Endometrium (tissue), 2 donors: Measurements from ENCODE around the gene ROBO2.

Source experiments
- FAIRE-seq: peaks from 2 replicates; lab custom pipeline; 2012; peaks lifted over from hg19 to GRCh38; lab: Jason Lieb, UNC
- donor health status: control.
- donor health status: control.

The ROBO2 gene

GRCh38 chr3:77500721-77501120 is 460.8 kb downstream of the ROBO2 start:
- FAIRE-seq, result no peak

DNA sequence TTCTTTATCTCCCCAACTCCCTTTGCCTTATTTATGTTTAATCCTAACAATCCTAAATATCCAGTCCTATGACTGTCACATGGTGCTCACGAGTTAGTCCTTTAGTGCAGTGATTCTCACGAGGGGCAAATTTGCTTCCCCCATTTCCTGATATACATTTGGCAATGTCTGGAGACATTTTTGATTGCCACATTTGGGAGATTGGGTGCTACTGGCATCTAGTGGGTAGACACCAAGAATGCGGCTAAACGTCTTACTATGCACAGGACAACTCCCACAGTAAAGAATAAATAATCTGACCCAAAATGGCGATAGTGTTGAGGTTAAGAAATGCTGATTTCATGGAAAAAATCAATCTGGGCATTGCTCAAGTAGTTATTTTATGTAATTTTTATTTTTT is 466.5 kb downstream of the ROBO2 start:
- no peak for FAIRE-seq

DNA sequence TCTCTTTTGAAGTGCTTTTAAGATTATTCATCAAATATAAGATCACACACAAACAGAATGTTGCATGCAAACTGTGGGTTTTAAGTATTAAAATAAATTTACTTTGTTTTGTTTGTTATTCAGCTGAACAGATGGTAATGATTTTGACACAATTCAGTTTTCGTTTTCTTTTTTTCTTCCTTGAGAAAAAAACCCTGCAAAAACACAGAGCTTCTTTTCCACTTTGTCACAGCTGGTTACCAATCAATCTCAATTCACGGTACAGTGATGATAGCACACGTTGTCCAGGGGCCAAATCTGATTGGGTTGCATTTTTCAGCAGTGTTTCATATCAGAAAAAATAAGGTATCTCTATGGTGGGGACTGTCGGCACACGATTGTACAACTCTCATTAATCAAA is 473.6 kb downstream of the ROBO2 start:
- FAIRE-seq, result peak; percentile 89

GRCh38 chr3:77514766-77515165 is 474.9 kb downstream of the ROBO2 start:
- FAIRE-seq, result no peak

- FAIRE-seq, result peak; percentile 94
These were observed 484.6 kb downstream of the ROBO2 start for GRCh38 chr3:77524463-77524862.

DNA sequence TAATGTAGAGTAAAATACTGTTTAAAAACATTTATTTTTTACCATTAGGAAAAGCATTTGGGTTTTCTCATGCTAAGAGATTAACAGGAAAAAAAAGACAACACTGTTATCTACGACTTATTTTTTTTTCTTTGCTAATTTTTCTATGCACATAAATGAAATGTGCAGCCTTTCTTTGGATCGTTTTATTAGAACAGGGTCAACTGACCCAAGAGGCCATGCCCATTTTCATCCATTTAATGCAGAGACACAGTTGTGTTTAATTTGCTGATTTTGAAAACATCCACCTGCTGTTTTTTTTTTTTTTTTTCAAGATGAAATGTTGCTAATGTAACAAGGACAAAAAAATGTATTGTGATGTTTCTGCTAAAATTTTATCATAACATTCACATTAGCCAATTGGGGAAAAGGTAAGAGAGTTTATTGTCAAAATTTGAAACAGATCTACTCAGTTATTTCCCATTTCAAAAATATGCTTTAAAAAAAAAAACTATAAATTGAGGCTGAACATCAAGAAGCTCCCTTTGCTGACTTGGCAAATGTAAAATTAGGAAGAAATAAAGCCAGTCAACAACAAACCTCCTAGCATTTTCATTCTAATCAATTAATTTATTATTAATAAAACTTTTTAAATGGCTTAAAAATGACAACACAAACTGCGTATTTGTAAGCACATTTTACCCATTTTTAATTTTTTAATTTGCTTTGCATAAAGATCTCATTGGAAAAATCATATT is 485.2 kb downstream of the ROBO2 start:
- no peak for FAIRE-seq

DNA sequence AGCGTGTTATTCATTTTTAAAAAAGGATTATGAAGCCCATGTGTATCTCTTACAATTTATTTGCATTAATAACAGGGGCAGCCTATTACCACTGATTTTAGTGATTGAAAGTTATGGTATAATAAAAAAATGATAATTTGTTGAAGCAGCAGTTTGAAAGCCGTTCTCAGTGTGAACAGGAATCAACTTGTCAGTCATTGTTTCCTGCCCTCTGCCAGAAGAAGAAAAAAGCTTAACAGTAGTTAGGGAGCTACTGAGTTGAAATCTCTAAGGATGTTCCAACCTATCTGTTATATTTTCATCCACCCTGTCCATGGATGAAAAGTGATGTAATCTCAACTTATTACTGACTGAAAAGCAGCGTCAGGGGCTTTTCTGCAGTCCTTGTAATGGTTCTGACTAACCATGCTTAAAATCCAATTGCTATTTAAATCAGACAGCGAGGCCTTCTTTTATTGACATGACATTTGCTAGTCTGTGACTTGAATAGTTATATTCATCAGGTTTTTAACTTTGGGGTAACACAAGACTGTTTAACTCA is 486.7 kb downstream of the ROBO2 start:
- no peak for FAIRE-seq

DNA sequence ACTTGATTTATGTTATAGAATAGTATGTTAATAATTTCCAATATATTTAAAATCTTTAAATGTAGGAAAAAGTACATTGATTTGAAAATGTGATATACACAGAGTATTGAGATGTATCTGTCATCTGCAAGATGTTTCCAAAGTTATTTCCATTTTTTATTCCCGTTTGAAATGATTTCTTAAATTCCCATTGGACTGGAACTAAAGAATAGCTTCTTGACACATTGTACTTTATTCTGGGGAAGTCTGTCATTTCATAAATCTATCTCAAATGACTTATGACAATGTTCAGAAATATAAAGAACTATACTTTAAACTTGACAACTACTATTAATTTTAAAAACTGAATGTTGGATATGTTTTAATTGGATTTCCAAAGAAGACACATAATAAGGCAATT is 489.6 kb downstream of the ROBO2 start:
- FAIRE-seq, result no peak

GRCh38 chr3:77530870-77531269 is 491.0 kb downstream of the ROBO2 start:
- peak; percentile 37 for FAIRE-seq

DNA sequence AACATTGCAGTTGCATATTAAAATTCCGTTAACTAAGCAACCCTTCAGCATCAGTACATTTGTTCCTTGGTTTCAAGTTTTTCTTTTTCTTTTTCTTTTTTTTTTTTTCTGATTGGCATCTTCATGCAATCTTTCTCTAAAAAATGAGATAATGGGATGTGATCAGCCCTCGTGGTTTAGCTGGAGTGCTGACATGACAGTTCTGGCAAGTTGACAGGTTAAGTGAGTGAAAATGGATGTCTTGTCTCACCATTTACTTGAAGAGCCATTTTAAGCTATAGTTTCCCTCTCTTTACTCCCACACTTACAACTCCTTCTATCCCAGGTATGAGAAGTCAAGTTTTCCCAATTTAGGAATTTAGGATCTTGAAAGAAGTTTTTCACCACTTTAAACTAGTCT is 495.2 kb downstream of the ROBO2 start:
- no peak for FAIRE-seq

DNA sequence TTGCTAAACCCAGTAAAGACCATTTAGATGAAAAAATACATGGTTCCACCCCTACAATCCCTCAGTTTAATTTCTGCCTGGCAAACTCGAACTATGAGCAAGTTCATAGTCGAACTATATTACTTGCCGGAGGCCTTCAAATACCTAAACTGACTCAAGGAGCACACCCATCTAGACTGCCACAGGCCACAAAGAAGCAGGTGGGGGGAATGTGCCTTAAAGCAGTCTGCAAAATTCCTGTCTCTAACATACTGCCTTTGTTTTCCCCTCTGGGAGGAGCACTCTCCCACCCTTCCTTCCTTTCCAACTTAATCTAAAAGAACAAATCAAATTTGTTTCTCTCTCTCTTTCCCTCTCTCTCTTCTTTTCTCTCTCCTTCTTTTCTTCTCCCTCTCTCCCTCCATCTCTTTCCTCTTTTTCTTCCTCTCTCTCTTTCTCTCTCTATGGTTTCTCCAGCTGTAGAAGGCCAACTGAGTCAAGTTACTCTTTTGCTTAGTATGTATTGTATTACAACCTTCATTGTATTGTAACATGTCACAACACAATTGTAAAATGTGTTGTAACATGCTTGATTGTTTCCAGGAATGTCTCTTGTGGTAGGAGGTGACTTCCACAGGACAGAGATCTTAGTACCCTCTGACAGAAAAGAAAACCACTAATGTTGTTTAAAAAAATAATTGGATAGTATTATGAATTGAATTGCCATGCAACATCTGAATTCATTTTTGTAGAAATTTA is 496.3 kb downstream of the ROBO2 start:
- no peak for FAIRE-seq

DNA sequence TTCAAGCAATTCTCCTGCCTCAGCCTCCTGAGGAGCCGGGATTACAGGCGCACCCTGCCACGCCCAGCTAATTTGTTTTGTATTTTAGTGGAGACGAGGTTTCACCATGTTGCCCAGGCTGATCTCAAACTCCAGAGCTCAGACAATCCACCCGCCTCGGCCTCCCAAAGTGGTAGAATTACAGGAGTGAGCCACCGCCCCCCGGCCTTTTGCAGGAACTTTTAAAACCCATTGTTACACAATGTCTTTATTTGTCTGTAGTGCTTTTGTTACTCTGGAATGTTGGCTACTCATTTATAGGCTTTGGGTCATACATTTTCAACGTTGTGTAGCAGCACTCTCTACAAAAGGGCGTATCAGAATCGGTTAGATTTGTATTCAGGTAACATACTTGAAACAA is 499.1 kb downstream of the ROBO2 start:
- no peak for FAIRE-seq

DNA sequence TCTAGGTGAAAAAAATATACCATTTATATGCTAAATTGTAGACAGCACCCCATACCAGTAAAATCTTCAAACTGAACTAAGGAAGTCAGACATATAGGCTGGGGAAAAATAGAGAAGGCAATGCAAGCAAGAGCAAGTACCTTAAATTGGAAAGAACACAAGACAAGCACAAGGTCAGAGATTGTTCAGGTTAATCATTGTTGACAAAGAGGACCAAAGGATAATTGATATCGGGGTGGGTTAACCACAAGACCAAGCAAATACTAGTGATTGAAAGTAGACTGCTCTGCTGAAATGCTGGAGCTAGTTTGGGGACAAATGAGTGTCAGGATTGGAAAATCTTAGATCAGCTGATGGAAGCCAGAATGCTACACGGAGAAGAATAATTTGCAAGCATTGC is 499.8 kb downstream of the ROBO2 start:
- no peak for FAIRE-seq

- no peak for FAIRE-seq
These were observed 501.5 kb downstream of the ROBO2 start for GRCh38 chr3:77541203-77541922.

DNA sequence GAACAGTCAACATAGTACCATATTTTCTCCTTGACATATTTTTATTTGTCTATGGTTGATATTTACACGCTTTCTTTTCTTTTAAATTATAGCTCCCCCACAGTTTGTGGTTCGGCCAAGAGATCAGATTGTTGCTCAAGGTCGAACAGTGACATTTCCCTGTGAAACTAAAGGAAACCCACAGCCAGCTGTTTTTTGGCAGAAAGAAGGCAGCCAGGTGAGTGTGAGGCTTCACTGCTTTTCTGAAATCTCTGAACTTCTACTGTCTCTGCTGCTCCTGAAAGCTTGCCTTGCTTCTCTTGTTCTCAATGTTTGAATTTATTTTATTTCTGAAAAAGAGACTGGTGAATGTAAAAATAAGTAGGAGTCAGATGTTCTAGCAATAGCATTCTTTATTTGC is 506.3 kb downstream of the ROBO2 start:
- FAIRE-seq, result no peak

DNA sequence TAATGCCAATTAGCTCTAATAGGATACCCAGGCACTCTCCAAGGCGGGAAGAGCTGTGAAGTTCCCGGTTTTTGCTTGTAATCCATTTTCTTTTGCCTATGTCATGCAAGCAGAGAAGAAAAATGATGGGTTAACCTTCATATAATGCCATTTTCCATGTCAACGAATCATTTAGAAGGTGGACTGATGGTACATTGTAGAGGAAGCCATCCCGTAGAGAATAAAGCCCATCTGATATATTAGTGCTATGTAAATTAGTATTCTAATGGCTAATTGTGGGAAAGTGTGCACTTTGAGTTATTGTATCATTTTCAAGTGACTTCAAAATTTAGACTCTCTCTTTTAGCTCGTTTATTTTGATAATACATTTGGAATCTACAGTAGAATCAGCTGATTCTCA is 509.1 kb downstream of the ROBO2 start:
- no peak for FAIRE-seq

DNA sequence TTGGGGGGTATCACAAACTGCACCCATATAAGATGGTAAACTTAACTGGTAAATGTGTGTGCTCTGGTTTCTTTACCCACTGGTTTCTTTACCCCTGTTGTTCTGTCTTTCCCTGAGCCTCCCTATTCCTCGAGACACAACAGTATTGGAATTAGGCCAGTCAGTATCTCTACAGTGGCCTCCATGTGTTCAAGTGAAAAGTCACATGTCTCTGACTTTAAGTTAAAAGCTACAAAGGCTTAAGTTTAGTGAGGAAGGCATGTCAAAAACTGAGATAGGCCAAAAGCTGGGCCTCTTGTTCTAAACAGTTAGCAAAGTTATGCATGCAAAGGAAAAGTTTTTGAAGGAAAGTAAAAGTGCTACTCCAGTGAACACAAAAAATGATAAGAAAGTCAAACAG is 513.3 kb downstream of the ROBO2 start:
- FAIRE-seq, result no peak

DNA sequence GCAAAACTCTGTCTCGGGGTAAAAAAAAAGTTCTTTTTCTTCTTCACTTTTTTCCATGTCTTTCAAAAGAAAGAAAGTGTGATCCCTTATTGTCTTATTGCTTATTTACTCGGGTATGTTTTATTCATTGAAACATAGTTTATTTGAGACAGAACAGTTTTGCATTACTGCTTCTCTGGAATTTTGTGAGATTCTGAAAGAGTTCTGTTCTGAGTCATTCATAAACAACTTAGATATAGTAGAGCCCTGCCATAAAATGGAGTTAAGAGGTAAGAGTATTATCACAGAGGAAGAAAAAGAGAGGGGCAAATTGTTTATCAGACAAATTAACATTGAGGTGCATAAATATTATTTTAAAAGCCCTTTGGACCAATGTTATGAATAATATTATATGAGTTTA is 522.2 kb downstream of the ROBO2 start:
- FAIRE-seq, result no peak

DNA sequence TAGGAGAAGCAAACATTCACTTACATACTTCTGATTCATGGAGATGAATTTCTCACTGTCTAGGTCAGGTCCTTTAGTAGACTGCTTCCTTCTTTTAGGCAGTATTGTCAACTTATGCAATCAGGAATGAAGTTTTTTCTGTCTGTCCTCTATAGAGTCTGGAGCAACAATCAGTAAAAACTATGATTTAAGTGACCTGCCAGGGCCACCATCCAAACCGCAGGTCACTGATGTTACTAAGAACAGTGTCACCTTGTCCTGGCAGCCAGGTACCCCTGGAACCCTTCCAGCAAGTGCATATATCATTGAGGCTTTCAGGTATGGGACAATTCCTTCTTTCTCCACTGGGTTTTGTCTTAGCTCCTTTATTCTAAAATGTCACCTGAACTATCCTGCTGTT is 523.1 kb downstream of the ROBO2 start:
- FAIRE-seq, result peak; percentile 29

DNA sequence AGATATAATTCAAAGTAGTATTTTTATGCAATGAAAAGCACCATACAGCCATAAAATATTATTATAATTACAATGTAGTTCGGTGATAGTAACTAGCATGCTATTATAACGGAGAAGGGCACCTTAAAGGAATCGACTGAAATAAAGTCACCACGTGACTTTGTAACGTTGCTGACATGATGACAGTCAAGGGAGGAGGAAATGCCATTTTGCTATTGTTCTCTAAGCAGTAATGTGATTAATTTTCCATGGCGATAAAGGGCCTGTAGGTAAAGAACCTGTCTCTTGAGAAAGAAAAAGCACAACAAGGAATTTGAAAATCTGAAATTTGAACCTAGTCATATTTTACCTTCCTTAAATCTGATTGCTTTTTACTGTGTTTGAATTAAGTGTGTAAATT is 526.2 kb downstream of the ROBO2 start:
- FAIRE-seq, result no peak

GRCh38 chr3:77571971-77572715 is 532.2 kb downstream of the ROBO2 start:
- no peak for FAIRE-seq

DNA sequence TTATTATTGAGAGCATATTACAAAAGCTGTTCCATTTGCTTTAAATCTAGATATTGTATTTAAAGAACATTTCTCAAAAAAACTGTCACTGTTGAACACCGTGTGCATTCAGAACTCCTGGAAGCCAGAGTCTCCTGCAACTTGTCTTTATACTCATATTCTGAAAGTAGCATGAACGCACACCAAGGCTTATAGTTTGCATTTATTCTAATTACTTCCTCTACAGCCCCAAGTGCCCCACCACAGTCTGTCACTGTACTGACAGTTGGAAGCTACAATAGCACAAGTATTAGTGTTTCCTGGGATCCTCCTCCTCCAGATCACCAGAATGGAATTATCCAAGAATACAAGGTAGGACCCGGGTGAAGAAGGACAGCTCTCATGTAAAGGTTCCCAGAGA is 537.4 kb downstream of the ROBO2 start:
- FAIRE-seq, result no peak
